Neutrophil (primary cell): ENCODE data around the gene BSX.

Experiments used
- H3K27ac ChIP-seq: fragments of 200-600 bp; sonication (generic); 2 replicates; pipeline ENCODE4 v1.5.1; 2016; ENCODE audit warnings: mild to moderate bottlenecking, moderate library complexity
- H3K27me3 ChIP-seq: fragments of 200-600 bp; sonication (generic); 2 replicates; pipeline ENCODE4 v1.6.0; 2016; ENCODE audit warnings: mild to moderate bottlenecking
- H3K36me3 ChIP-seq: fragments of 200-600 bp; sonication (generic); 2 replicates; pipeline ENCODE4 v1.5.1; 2017
- H3K4me1 ChIP-seq, 2 experiments: fragments of 200-600 bp in 1 of 2; sonication (generic) in 1 of 2; 1 replicate in 1 of 2; 2 replicates in 1 of 2; pipeline versions ENCODE4 v1.5.1 to v1.6.1; 2013 to 2016; ENCODE audit warnings: low read depth in 1 of 2, low read length in 1 of 2, mild to moderate bottlenecking in 1 of 2, moderate library complexity in 1 of 2; ENCODE audit not compliant: control insufficient read depth in 1 of 2, insufficient read depth in 1 of 2
- H3K4me3 ChIP-seq, 2 experiments: fragments of 200-600 bp in 1 of 2; sonication (generic) in 1 of 2; 1 replicate in 1 of 2; 2 replicates in 1 of 2; pipeline ENCODE4 v1.5.1; 2013 to 2016; ENCODE audit warnings: low read depth in 1 of 2, low read length in 1 of 2, mild to moderate bottlenecking in 1 of 2, moderate library complexity in 1 of 2
- H3K9me3 ChIP-seq: fragments of 200-600 bp; sonication (generic); 2 replicates; pipeline ENCODE4 v1.5.1; 2016
- TF ChIP-seq, protein P1 (sequence below): fragments of 200-600 bp; sonication (generic); IDR thresholded peaks from 2 replicates; pipeline ENCODE4 v1.5.1; 2016; ENCODE audit warnings: antibody characterized with exemption

Gene BSX

DNA sequence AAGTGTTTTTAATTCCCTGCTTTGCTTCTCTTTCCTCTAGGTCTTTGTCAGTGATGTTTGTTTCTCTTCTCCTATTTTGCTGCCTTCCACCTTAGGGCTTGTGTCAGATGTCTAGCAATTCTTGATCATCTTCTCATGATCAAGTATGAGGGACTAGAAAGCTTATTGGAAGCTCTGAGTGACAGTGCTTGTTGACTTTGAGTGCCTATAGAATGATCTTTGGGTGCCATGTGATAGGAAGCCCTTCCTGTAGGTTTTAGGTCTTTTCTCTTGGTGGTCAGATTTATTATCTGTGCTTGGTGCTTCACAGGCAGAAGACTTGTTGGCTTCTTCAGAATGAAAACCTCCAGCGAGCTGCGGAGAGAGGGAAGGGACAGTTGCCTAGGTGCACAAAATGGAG is 43.1 kb downstream of the BSX start:
- Histone ChIP-seq H3K9me3 (no peaks in the 10 kb centered on the region), H3K27ac (no peak overlapping the region), H3K36me3 (no peaks in the 10 kb centered on the region), H3K4me3 (no peak overlapping the region), H3K4me1 (no peaks in the 10 kb centered on the region), H3K27me3 (no peaks in the 10 kb centered on the region)
- TF ChIP-seq, protein P1, sequence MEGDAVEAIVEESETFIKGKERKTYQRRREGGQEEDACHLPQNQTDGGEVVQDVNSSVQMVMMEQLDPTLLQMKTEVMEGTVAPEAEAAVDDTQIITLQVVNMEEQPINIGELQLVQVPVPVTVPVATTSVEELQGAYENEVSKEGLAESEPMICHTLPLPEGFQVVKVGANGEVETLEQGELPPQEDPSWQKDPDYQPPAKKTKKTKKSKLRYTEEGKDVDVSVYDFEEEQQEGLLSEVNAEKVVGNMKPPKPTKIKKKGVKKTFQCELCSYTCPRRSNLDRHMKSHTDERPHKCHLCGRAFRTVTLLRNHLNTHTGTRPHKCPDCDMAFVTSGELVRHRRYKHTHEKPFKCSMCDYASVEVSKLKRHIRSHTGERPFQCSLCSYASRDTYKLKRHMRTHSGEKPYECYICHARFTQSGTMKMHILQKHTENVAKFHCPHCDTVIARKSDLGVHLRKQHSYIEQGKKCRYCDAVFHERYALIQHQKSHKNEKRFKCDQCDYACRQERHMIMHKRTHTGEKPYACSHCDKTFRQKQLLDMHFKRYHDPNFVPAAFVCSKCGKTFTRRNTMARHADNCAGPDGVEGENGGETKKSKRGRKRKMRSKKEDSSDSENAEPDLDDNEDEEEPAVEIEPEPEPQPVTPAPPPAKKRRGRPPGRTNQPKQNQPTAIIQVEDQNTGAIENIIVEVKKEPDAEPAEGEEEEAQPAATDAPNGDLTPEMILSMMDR = no peak

GRCh38 chr11:122937983-122938382 is 43.7 kb downstream of the BSX start:
- H3K36me3 ChIP-seq = no peaks in the 10 kb centered on the region
- no peaks in the 10 kb centered on the region for H3K4me1 ChIP-seq
- no peaks in the 10 kb centered on the region for H3K9me3 ChIP-seq
- no peaks in the 10 kb centered on the region for H3K27me3 ChIP-seq
- TF ChIP-seq, protein P1 = no peak
- no peak overlapping the region for H3K4me3 ChIP-seq
- H3K27ac ChIP-seq = no peak overlapping the region

DNA sequence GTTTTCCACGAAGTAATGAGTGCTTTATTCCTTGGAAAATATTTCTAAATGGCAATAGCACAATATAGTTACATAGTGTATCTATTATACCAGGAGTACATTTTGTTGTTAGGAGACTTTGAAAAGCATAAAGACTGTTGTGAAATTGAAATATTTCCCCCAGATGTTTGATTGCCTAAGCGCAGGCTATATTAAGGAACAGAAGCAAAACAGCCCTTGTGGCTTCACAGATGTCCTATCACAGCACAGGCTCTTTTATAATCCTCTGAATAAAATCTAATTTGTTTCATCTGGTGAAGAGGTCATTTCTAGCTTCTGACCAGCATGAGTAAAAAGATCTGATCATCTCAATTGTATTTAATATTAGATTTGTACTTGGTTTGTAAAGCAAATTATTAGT is 48.2 kb downstream of the BSX start:
- H3K27me3 ChIP-seq = no peaks in the 10 kb centered on the region
- TF ChIP-seq, protein P1 = no peak
- no peaks in the 10 kb centered on the region for H3K4me1 ChIP-seq
- H3K36me3 ChIP-seq = no peaks in the 10 kb centered on the region
- H3K9me3 ChIP-seq = no peaks in the 10 kb centered on the region
- H3K27ac ChIP-seq = no peak overlapping the region
- no peak overlapping the region for H3K4me3 ChIP-seq

DNA sequence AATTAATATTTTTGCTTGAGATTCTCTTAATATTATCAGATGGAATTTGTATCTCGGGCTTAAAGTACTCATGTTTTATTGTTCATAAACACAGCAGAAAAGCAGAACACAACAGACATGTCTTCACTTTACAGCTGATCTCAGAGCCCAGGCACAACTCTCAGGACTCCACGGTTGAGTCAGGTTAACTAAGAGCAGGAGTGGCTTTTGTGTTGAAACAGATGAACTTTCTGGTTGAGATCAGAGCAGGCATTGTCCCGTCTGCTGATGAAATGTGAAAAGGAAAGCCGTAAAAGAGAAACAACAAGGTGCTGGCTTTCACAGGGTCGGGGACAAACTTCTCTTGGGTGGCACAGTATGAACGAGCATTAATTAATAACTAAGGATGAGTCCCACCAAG is 50.1 kb downstream of the BSX start:
- no peaks in the 10 kb centered on the region for H3K4me1 ChIP-seq
- no peaks in the 10 kb centered on the region for H3K27me3 ChIP-seq
- TF ChIP-seq, protein P1 = no peak
- no peak overlapping the region for H3K4me3 ChIP-seq
- no peaks in the 10 kb centered on the region for H3K36me3 ChIP-seq
- no peak overlapping the region for H3K27ac ChIP-seq
- no peaks in the 10 kb centered on the region for H3K9me3 ChIP-seq
